Measurements from ENCODE around the gene ZNF502. TPM values are rescaled to one million over a fixed set of nuclear protein-coding genes. Genes with fewer than 3 reads are reported as not detected.
"Not testable (repeated sequence)": the region's sequence is repeated elsewhere in the genome, so short reads cannot be mapped to it uniquely, and the experiment has no call there.

Gene ZNF502
- total and polyA plus RNA-seq, 2 of the 13 experiments (the other 11 are each of a cell fraction or from before 2014, with no cell fraction given) = not detected

GRCh38 chr3:44673466-44673865 lies 39.0 kb upstream of the ZNF502 start:
- in situ Hi-C loops (cut with HindIII; ENCODE audit: extremely low pct_ligation_motif_present, low pct_unique_long_range_greater_than_20kb); H3K79me2 ChIP-seq (ENCODE audit: insufficient read depth, low read length); H3K27ac ChIP-seq (ENCODE audit: extremely low read length, insufficient read depth, low read length); H3K9me3 ChIP-seq (ENCODE audit: low read length); H3K4me3 ChIP-seq (replicated peaks in 1 of 3; ENCODE audit: insufficient read depth in 1 of 3, low read depth in 2 of 3, low read length in 3 of 3); BruUV-seq (replicated peaks); H3K4me2 ChIP-seq (ENCODE audit: low read depth, low read length); POLR2A ChIA-PET; H3K27me3 ChIP-seq (ENCODE audit: control insufficient read depth in 1 of 2, insufficient read depth in 2 of 2, low read length in 2 of 2); DNase-seq (ENCODE audit: low spot score); H4K20me1 ChIP-seq (ENCODE audit: insufficient read depth, low read length); ATAC-seq; H2AFZ ChIP-seq (ENCODE audit: low read length); FAIRE-seq; CTCF ChIA-PET (ENCODE audit: low intra/inter-chr PET ratio, low total read pairs); H3K4me1 ChIP-seq (ENCODE audit: insufficient read depth, low read length); H3K36me3 ChIP-seq (replicated peaks in 1 of 2; ENCODE audit: control insufficient read depth in 1 of 2, insufficient read depth in 2 of 2, low read length in 2 of 2); H3K9ac ChIP-seq (ENCODE audit: insufficient read depth, low read depth, low read length); intact Hi-C loops (cut with micrococcal nuclease; ENCODE audit: unreplicated experiment): not testable (repeated sequence)
- WGBS (ENCODE audit: low lambda C conversion rate) = 31% methylated on average over 8 of the region's 8 CpGs

DNA sequence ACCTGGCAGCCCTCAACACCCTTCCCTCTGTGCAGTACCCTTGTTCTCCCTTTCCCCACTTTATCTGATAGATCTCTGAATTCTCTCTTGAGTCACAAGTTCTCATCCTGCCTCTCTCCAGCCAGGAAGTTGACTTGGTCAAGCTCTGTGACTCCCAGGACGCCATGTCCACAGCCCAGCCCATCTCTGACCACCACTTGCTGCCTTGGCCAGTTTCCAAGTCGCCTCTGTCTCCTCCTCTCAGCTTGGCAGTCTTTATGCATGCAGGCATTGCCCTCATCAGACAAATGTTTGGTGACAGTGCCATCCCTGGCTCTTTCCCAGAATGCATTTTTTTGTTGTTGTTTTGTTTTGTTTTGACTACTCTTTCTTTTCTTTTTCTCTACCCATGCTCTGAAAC lies 38.2 kb upstream of the ZNF502 start:
- CTCF ChIA-PET (ENCODE audit: low intra/inter-chr PET ratio, low total read pairs) = no interaction called here
- no peaks in the 10 kb centered on the region for H3K4me1 ChIP-seq (ENCODE audit: insufficient read depth, low read length)
- H3K4me3 ChIP-seq (replicated peaks in 1 of 3; ENCODE audit: insufficient read depth in 1 of 3, low read depth in 2 of 3, low read length in 3 of 3) = no peak overlapping the region
- ATAC-seq (no peak), DNase-seq (ENCODE audit: low spot score) (no peak), FAIRE-seq (no peak)
- no peak overlapping the region for H3K9ac ChIP-seq (ENCODE audit: insufficient read depth, low read depth, low read length)
- no peaks in the 10 kb centered on the region for H3K36me3 ChIP-seq (replicated peaks in 1 of 2; ENCODE audit: control insufficient read depth in 1 of 2, insufficient read depth in 2 of 2, low read length in 2 of 2)
- TF ChIP-seq CEBPB (IDR thresholded peaks at IDR 0.05; ENCODE audit: borderline replicate concordance, low read depth, low read length) (no peak), KDM3A (CRISPR knock-in tag; IDR thresholded peaks at IDR 0.05; ENCODE audit: low read depth) (no peak), ZFP41 (CRISPR knock-in tag; IDR thresholded peaks at IDR 0.05; ENCODE audit: borderline replicate concordance) (no peak), TBL1XR1 (IDR thresholded peaks at IDR 0.05; ENCODE audit: borderline replicate concordance, low read length, partially characterized antibody) (no peak), ZNF777 (CRISPR knock-in tag; IDR thresholded peaks at IDR 0.05) (no peak), ZMYM2 (CRISPR knock-in tag; IDR thresholded peaks at IDR 0.05) (no peak), THAP8 (CRISPR knock-in tag; IDR thresholded peaks at IDR 0.05; ENCODE audit: borderline replicate concordance) (no peak), ATRX (CRISPR knock-in tag; IDR thresholded peaks at IDR 0.05; ENCODE audit: borderline replicate concordance) (no peak), TEAD3 (CRISPR knock-in tag; optimal IDR thresholded peaks at IDR 0.05; ENCODE audit: borderline replicate concordance) (no peak), ETV5 (CRISPR knock-in tag; IDR thresholded peaks at IDR 0.05; ENCODE audit: borderline replicate concordance) (no peak), DNMT3B (CRISPR knock-in tag; conservative IDR thresholded peaks at IDR 0.05) (no peak)
- TF ChIP-seq, protein P1, sequence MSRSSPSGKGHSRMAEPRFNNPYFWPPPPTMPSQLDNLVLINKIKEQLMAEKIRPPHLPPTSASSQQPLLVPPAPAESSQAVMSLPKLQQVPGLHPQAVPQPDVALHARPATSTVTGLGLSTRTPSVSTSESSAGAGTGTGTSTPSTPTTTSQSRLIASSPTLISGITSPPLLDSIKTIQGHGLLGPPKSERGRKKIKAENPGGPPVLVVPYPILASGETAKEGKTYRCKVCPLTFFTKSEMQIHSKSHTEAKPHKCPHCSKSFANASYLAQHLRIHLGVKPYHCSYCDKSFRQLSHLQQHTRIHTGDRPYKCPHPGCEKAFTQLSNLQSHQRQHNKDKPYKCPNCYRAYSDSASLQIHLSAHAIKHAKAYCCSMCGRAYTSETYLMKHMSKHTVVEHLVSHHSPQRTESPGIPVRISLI (CRISPR knock-in tag; IDR thresholded peaks at IDR 0.05; ENCODE audit: borderline replicate concordance) = no peak
- POLR2A ChIA-PET = no interaction called here
- H2AFZ ChIP-seq (ENCODE audit: low read length) = no peak overlapping the region
- H3K9me3 ChIP-seq (ENCODE audit: low read length) = no peaks in the 10 kb centered on the region
- no TSS peak for BruUV-seq (replicated peaks)
- no peak overlapping the region for H3K4me2 ChIP-seq (ENCODE audit: low read depth, low read length)
- H3K27ac ChIP-seq (ENCODE audit: extremely low read length, insufficient read depth, low read length) = no peak overlapping the region
- in situ Hi-C loops (cut with HindIII; ENCODE audit: extremely low pct_ligation_motif_present, low pct_unique_long_range_greater_than_20kb) (no loop called here), intact Hi-C loops (cut with micrococcal nuclease; ENCODE audit: unreplicated experiment) (no loop called here)
- no peaks in the 10 kb centered on the region for H4K20me1 ChIP-seq (ENCODE audit: insufficient read depth, low read length)
- H3K27me3 ChIP-seq (ENCODE audit: control insufficient read depth in 1 of 2, insufficient read depth in 2 of 2, low read length in 2 of 2) = peaks cover 0 to 7% of the 10 kb centered on the region in 2 experiments; a peak in 2 of 5 replicates
- no peaks in the 10 kb centered on the region for H3K79me2 ChIP-seq (ENCODE audit: insufficient read depth, low read length)
- 0% methylated on average over 2 of the region's 2 CpGs for WGBS (ENCODE audit: low lambda C conversion rate)

All from HepG2 (cell line).